Astrocyte of the spinal cord (primary cell): ENCODE data around the gene ZMAT5.

Source experiments
- DNase-seq: peaks from one replicate; pipeline ENCODE4 v3.0.0; 2011; ENCODE audit warnings: low read depth, low spot score
- H3K4me3 ChIP-seq: 2 replicates; pipeline ENCODE4 v1.5.1; 2011; ENCODE audit warnings: low read depth, mild to moderate bottlenecking, low read length, moderate library complexity
- in situ Hi-C: cut with HindIII; loops from 2 replicates; pipeline ENCODE4 v1.10.0; 2017; ENCODE audit warnings: low sequenced_read_pairs
- TF ChIP-seq, protein P1 (sequence below): IDR thresholded peaks from 2 replicates; pipeline ENCODE4 v1.5.1; 2012; ENCODE audit warnings: low read depth, mild to moderate bottlenecking, low read length, inconsistent platforms

ZMAT5 gene

GRCh38 chr22:29719899-29720645 lies 46.7 kb downstream of the ZMAT5 start, which contains the start of gene CABP7:
TSS of gene CABP7 (plus strand) at chr22:29720003. CDS start at chr22:29720425, 422 bp downstream.
- TF ChIP-seq, protein P1, sequence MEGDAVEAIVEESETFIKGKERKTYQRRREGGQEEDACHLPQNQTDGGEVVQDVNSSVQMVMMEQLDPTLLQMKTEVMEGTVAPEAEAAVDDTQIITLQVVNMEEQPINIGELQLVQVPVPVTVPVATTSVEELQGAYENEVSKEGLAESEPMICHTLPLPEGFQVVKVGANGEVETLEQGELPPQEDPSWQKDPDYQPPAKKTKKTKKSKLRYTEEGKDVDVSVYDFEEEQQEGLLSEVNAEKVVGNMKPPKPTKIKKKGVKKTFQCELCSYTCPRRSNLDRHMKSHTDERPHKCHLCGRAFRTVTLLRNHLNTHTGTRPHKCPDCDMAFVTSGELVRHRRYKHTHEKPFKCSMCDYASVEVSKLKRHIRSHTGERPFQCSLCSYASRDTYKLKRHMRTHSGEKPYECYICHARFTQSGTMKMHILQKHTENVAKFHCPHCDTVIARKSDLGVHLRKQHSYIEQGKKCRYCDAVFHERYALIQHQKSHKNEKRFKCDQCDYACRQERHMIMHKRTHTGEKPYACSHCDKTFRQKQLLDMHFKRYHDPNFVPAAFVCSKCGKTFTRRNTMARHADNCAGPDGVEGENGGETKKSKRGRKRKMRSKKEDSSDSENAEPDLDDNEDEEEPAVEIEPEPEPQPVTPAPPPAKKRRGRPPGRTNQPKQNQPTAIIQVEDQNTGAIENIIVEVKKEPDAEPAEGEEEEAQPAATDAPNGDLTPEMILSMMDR: no peak
- DNase-seq: no peak
- in situ Hi-C loops: no loop called here
- no peak within 1 kb of the TSS for H3K4me3 ChIP-seq

DNA sequence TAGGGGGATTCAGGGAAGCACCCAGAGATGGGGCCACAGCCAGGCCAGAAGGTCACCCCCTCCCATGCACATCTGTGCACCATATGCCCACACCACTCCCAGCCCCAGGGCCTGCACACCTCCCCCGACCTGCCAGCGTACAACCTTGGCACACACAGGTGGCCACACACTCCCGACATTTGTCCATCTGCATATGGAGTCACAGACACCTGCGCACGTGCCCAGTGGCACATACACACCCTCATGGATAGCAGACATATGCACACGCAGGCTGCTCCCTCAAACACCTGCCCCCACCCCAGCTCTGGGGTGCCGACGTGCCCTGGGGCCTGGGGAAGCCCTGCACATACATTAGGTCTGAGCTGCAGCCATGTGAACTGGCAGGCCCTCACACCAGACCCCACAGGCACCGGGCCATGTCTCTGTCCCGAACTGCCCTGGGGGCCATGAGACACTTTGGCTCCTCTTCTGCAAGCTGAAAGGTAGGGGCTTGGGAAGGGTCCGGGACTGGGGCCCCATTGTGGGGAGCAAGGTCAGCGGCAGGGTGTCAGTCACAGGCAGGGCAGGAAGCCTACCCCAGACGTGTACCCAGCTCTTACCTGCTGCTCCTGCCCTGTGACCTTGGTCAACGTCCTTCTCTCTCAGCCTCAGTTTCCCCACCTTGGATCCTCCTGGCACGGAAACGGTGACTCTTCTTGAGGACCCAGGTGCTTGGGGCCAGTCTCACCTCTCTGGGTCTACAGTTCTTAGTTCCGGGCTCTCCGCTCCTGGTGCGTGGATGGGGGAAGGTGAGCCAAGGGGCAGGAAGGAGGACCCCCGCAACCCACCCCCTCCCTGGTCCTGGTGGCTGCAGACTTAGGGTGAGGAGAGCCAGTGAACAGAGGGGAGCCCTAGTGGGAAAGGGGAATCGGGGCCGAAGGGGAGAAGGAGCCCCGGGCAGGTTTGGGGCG lies 47.6 kb downstream of the ZMAT5 start:
- TF ChIP-seq, protein P1: no peak
- in situ Hi-C loops: no loop called here
- H3K4me3 ChIP-seq: no peak overlapping the region
- no peak for DNase-seq

- no peak overlapping the region for H3K4me3 ChIP-seq
- in situ Hi-C loops: no loop called here
- TF ChIP-seq, protein P1: no peak
- DNase-seq: no peak
Measured at GRCh38 chr22:29717789-29718188, 49.0 kb downstream of the ZMAT5 start.

- peak; percentile 76 for DNase-seq
- in situ Hi-C loops: no loop called here
- no peak overlapping the region for H3K4me3 ChIP-seq
- TF ChIP-seq, protein P1: no peak
Measured at GRCh38 chr22:29716814-29717545, 49.8 kb downstream of the ZMAT5 start.

- in situ Hi-C loops: no loop called here
- no peak for DNase-seq
- no peak overlapping the region for H3K4me3 ChIP-seq
- TF ChIP-seq, protein P1: no peak
Measured at GRCh38 chr22:29715705-29716104, 51.1 kb downstream of the ZMAT5 start.

GRCh38 chr22:29715240-29715639 lies 51.6 kb downstream of the ZMAT5 start:
- TF ChIP-seq, protein P1: no peak
- no peak overlapping the region for H3K4me3 ChIP-seq
- DNase-seq: no peak
- in situ Hi-C loops: no loop called here
